ENCODE measurements around the gene KTI12.
"Not testable (repeated sequence)": the region's sequence is repeated elsewhere in the genome, so short reads cannot be mapped to it uniquely, and the experiment has no call there.

KTI12 gene

DNA sequence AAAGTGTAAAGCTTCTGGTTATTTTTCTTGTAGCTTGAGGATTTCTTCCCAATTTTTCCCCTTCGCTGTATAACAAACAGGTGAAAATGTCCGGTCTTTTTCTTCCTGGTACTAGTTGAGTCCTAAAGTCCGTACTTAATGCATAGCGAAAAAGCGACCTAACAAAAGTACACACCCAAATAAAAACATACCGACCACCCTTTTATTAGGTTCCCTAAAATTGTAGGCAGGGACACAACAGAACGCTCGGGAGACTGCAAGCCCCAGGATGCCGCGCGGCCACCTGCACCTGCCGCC lies 22.2 kb upstream of the KTI12 start:
- peaks cover 30% of the 10 kb centered on the region for H3K4me1 ChIP-seq (ENCODE audit: insufficient read depth, low read length)
- peak overlapping the region; percentile 69 for H3K4me3 ChIP-seq (ENCODE audit: low read length)
- peaks cover 32% of the 10 kb centered on the region for H3K36me3 ChIP-seq (ENCODE audit: insufficient read depth, low read length)
- no peaks in the 10 kb centered on the region for H3K9me3 ChIP-seq (ENCODE audit: low read length)
- no peaks in the 10 kb centered on the region for H3K27me3 ChIP-seq (ENCODE audit: insufficient read depth, low read length)
- peak overlapping the region; percentile 65 for H2AFZ ChIP-seq (ENCODE audit: low read depth, low read length)

DNA sequence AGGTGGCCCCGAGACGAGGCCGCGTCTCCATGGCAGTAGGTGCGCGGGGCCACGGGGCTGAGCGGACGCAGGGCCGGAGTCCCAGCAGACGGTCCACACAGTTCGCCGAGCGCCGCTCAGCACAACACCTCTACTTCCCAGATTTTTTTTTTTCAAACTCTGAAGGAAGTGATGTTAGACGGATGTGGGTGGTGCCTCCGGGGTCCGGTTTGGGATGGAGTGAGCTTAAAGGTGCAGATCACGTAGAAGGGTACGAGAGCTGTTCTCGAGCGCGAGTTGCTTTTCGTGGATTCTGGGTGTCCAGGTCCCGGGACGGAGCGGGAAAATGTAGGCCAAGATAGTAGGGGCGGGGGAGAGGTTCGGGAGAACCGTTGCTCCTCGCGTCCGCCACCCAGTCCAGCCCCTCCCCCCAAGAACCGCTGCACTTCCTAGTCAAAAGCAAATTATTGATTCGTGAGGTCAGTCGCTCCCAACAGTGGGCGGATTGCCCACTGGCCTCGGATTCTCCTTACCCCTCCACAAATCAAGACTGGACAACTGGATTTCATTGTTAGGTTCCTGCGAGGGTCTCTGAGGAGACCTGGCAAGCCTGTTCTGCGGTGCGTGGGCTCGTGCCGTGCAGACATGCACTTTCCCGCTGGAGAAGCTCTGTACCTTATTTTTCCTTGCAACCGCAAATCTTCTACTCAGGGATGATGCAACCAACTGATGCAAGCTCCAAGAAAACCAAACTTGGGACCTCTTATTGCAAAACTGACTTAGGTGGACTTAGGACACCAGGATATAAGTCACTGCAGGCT lies 21.7 kb upstream of the KTI12 start, which contains the start of gene TXNDC12:
TXNDC12 (minus strand) TSS at position 126 of the 800 bp plus-strand sequence; CDS start at position 31, 95 bp downstream.
- H2AFZ ChIP-seq (ENCODE audit: low read depth, low read length) = peak within 1 kb of the TSS; percentile 65
- no peaks in the 10 kb centered on the region for H3K9me3 ChIP-seq (ENCODE audit: low read length)
- H3K4me1 ChIP-seq (ENCODE audit: insufficient read depth, low read length) = peaks cover 30% of the 10 kb centered on the region
- peak within 1 kb of the TSS; percentile 69 for H3K4me3 ChIP-seq (ENCODE audit: low read length)
- H3K27me3 ChIP-seq (ENCODE audit: insufficient read depth, low read length) = no peaks in the 10 kb centered on the region
- peaks cover 28% of the 10 kb centered on the region for H3K36me3 ChIP-seq (ENCODE audit: insufficient read depth, low read length)

DNA sequence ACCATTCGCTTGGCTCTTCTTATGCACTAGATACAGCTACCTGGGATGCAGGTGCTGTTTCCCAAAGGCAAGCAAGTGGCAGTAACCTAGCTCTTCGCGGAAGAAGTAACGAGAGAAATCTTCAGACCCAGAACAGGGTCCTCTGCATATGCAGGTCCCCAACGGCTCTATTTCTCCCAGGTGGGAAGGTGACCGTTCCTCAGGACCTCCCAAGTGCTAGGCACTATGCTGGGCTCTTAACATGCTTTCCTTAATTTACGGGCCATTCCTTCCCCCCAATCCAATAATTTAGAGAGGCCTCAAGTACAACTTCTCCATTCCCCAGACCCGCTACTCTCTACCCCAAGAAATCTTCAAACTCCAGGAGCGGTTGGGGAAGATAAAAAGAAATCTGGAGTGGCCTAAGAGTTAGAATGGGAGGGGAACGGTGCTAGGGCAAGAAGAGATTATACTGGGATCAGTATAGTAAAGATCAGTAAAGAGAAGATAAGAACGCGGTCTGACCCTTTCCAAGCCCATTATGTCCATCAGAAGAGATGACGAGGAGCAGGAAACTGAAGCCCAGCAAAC lies 21.0 kb upstream of the KTI12 start:
- H3K27me3 ChIP-seq (ENCODE audit: insufficient read depth, low read length) = no peaks in the 10 kb centered on the region
- H3K4me1 ChIP-seq (ENCODE audit: insufficient read depth, low read length) = peaks cover 30% of the 10 kb centered on the region
- H3K9me3 ChIP-seq (ENCODE audit: low read length) = no peaks in the 10 kb centered on the region
- H3K4me3 ChIP-seq (ENCODE audit: low read length) = peak overlapping the region; percentile 69
- peak overlapping the region; percentile 65 for H2AFZ ChIP-seq (ENCODE audit: low read depth, low read length)
- H3K36me3 ChIP-seq (ENCODE audit: insufficient read depth, low read length) = peaks cover 21% of the 10 kb centered on the region

DNA sequence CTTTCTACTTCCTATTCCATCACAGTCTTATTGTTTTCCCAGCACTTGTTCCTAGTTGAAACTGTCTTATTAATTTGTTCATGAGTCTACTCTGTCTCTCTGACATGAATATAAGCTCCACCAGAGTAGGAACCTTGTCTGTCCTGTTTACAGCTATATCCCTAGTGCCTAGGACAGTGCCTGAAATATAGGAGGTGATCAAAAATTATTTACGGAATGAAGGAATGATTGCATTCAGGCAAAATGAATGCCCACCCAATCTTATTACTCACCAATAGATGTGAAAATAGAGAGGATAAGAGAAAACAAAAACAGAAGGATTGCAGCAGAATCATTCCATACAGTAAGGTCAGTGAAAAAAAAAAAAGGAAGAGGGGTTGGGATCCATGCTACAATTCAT lies 20.3 kb upstream of the KTI12 start:
- H3K4me3 ChIP-seq (ENCODE audit: low read length) = peak overlapping the region; percentile 69
- peaks cover 24% of the 10 kb centered on the region for H3K4me1 ChIP-seq (ENCODE audit: insufficient read depth, low read length)
- H3K9me3 ChIP-seq (ENCODE audit: low read length) = no peaks in the 10 kb centered on the region
- no peaks in the 10 kb centered on the region for H3K27me3 ChIP-seq (ENCODE audit: insufficient read depth, low read length)
- no peak overlapping the region for H2AFZ ChIP-seq (ENCODE audit: low read depth, low read length)
- H3K36me3 ChIP-seq (ENCODE audit: insufficient read depth, low read length) = peaks cover 18% of the 10 kb centered on the region

DNA sequence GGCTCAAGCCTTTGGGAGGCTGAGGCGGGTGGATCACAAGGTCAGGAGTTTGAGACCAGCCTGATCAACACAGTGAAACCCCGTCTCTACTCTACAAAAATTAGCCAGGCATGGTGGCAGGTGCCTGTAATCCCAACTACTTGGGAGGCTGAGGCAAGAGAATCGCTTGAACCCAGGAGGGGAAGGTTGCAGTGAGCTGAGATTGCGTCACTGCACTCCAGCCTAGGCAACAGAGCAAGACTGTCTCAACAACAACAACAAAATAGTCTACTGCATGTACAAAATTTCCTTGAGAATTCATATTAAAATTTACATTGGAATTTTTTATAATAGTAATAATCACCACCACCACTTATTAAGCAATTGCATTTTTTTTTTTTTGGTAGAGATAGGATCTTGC lies 15.7 kb upstream of the KTI12 start:
- H3K4me1 ChIP-seq (ENCODE audit: insufficient read depth, low read length); H3K4me3 ChIP-seq (ENCODE audit: low read length); H3K27me3 ChIP-seq (ENCODE audit: insufficient read depth, low read length); H2AFZ ChIP-seq (ENCODE audit: low read depth, low read length); H3K9me3 ChIP-seq (ENCODE audit: low read length): not testable (repeated sequence)
- H3K36me3 ChIP-seq (ENCODE audit: insufficient read depth, low read length) = peaks cover 18% of the 10 kb centered on the region

DNA sequence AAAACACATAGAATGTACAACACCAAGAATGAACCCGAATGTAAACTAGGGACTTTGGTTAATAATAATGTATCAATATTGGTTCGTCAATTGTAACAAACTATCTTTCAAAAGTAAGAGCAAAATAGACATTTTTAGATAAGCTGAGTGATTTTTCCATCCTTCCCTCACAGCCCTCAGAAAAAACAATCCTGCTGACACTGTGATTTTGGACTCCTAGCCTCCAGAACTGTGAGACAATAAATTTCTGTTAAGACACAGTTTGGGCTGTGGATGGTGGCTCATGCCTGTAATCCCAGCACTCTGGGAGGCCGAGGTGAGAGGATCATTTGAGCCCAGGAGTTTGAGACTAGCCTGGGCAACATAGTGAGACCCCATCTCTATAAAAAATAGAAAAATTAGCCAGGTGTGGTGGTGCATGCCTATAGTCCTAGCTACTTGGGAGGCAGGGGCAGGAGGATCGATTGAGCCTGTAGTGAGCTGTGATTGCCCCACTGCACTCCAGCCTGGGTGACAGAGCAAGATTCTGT lies 12.1 kb upstream of the KTI12 start:
- peaks cover 12% of the 10 kb centered on the region for H3K36me3 ChIP-seq (ENCODE audit: insufficient read depth, low read length)
- H3K4me1 ChIP-seq (ENCODE audit: insufficient read depth, low read length); H3K27me3 ChIP-seq (ENCODE audit: insufficient read depth, low read length); H3K4me3 ChIP-seq (ENCODE audit: low read length); H2AFZ ChIP-seq (ENCODE audit: low read depth, low read length); H3K9me3 ChIP-seq (ENCODE audit: low read length): not testable (repeated sequence)

DNA sequence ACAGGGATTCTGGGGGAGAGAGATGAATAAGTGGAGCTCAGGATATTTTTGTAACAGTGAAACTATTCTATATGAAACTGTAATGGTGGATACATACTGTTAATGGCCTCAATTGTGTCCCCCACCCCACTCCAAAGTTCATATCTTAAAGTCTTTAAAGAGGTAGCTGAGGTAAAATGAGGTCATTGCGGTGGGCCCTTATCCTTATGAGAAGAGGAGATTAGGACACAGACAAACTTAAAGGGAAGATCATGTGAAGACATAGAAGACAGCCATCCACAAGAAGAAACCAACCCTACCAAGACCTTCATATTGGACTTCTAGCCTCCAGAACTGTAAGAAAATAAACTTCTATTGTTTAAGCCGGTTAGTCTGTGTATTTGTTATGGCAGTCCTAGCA lies 11.6 kb upstream of the KTI12 start:
- H3K9me3 ChIP-seq (ENCODE audit: low read length) = no peaks in the 10 kb centered on the region
- no peaks in the 10 kb centered on the region for H3K4me1 ChIP-seq (ENCODE audit: insufficient read depth, low read length)
- no peak overlapping the region for H2AFZ ChIP-seq (ENCODE audit: low read depth, low read length)
- peaks cover 15% of the 10 kb centered on the region for H3K36me3 ChIP-seq (ENCODE audit: insufficient read depth, low read length)
- no peak overlapping the region for H3K4me3 ChIP-seq (ENCODE audit: low read length)
- no peaks in the 10 kb centered on the region for H3K27me3 ChIP-seq (ENCODE audit: insufficient read depth, low read length)

DNA sequence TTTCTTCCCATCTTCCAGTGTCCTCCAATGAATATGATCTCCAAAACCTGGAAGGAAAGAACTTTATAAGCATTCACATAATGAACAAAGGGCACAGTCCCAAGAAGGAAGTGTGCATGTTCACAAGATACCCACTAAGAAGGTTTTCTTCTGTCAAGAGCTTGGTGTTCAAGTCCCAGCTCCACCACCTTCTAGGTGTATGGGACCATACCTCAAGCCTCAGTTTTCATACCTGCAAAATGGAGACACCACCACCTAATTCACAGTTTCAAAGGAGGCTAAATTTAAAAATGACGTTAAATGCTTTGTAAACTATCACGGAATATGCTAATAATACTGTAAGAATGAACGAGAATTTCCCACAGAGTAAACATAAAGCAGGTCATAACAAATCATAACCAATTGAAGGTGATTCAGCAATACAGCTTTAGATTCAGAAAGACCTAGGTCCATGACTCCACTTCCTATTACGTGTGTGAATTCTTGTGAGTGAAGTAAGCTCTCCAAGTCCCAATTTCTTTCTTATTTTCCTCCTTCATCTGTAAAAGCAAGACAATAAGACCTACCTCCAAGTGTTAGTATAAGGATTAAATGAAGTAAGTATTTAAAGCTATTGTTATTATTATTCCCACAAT lies 8.1 kb upstream of the KTI12 start:
- H2AFZ ChIP-seq (ENCODE audit: low read depth, low read length) = no peak overlapping the region
- no peaks in the 10 kb centered on the region for H3K4me1 ChIP-seq (ENCODE audit: insufficient read depth, low read length)
- H3K36me3 ChIP-seq (ENCODE audit: insufficient read depth, low read length) = peaks cover 33% of the 10 kb centered on the region
- no peaks in the 10 kb centered on the region for H3K27me3 ChIP-seq (ENCODE audit: insufficient read depth, low read length)
- H3K4me3 ChIP-seq (ENCODE audit: low read length) = no peak overlapping the region
- H3K9me3 ChIP-seq (ENCODE audit: low read length) = no peaks in the 10 kb centered on the region

DNA sequence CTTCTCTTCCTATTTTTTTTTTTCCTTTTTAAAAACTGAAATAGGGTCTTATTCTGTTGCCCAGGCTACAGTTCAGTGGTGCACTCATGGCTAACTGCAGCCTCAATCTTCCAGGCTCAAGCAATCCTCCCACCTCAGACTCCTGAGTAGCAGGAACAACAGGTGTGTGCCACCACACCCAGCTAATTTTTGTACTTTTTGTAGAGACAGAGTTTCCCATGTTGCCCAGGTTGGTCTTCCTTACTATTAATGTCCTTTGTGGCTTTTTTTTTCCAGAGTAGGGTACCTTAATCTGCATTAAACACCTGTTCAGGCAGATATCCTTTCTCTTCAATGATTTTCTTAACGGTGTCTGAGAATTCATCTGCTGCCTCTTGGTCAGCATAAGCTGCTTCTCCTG lies 4.3 kb upstream of the KTI12 start:
- Histone ChIP-seq H3K4me1 (ENCODE audit: insufficient read depth, low read length) (peaks cover 4% of the 10 kb centered on the region), H3K36me3 (ENCODE audit: insufficient read depth, low read length) (peaks cover 46% of the 10 kb centered on the region), H3K27me3 (ENCODE audit: insufficient read depth, low read length) (no peaks in the 10 kb centered on the region), H2AFZ (ENCODE audit: low read depth, low read length) (no peak overlapping the region), H3K4me3 (ENCODE audit: low read length) (no peak overlapping the region), H3K9me3 (ENCODE audit: low read length) (no peaks in the 10 kb centered on the region)

DNA sequence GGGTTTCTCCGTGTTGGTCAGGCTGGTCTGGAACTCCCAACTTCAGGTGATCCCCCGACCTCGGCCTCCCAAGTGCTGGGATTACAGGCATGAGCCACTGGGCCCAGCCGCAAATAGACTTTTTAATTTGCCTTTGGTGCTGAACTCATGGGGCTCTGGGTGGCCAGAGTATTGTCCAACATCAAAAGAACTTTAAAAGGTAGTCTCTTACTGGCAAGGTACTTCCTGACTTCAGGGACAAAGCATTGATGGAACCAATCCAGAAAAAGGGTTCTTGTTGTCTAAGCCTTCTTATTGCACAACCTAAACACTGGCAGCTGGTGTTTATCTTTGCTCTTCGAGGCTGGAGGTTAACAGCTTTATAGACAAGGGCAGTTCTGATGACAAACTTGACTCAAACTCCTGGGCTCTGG lies 3.8 kb upstream of the KTI12 start:
- Histone ChIP-seq H3K36me3 (ENCODE audit: insufficient read depth, low read length) (peaks cover 49% of the 10 kb centered on the region), H2AFZ (ENCODE audit: low read depth, low read length) (no peak overlapping the region), H3K27me3 (ENCODE audit: insufficient read depth, low read length) (no peaks in the 10 kb centered on the region), H3K4me1 (ENCODE audit: insufficient read depth, low read length) (peaks cover 9% of the 10 kb centered on the region), H3K4me3 (ENCODE audit: low read length) (no peak overlapping the region), H3K9me3 (ENCODE audit: low read length) (no peaks in the 10 kb centered on the region)

DNA sequence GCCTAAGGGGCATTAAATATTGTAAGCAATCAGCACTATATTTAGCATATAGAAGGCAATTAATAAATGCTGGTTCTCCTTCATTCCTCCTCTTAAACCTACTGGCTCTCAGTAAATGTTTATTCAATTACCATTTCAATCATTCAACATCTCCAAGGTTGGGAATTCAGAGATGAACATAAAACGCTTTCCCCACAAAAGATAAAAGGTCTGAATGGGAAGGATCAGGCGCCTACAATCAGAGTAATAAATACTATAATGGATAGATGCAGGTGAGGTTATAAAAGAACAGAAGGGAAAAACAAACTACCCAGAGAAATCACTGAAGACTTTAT lies 407 bp upstream of the KTI12 start:
- peak overlapping the region; percentile 49 for H2AFZ ChIP-seq (ENCODE audit: low read depth, low read length)
- H3K9me3 ChIP-seq (ENCODE audit: low read length) = no peaks in the 10 kb centered on the region
- peaks cover 12% of the 10 kb centered on the region for H3K4me1 ChIP-seq (ENCODE audit: insufficient read depth, low read length)
- no peaks in the 10 kb centered on the region for H3K27me3 ChIP-seq (ENCODE audit: insufficient read depth, low read length)
- H3K4me3 ChIP-seq (ENCODE audit: low read length) = peak overlapping the region; percentile 76
- peaks cover 35% of the 10 kb centered on the region for H3K36me3 ChIP-seq (ENCODE audit: insufficient read depth, low read length)

DNA sequence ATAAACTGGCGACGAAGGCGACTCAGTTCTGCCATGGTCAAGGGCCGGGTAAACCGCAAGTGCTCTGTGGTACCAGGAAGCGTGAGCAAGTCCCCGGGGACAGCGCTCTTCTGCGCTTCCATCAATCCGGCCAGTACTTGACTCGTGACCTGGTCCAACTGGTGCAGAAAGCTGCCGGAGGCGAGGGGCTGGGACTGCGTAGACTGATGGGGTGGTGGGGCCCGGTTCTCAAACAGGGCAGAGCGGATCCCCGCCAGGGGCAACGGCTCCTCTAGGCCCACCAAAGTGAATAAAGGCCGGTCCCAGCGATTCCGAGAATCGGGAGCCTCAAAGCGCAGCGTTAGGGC lies 852 bp downstream of the KTI12 start:
- H3K36me3 ChIP-seq (ENCODE audit: insufficient read depth, low read length) = peaks cover 29% of the 10 kb centered on the region
- peak overlapping the region; percentile 76 for H3K4me3 ChIP-seq (ENCODE audit: low read length)
- H2AFZ ChIP-seq (ENCODE audit: low read depth, low read length) = no peak overlapping the region
- H3K27me3 ChIP-seq (ENCODE audit: insufficient read depth, low read length) = no peaks in the 10 kb centered on the region
- H3K4me1 ChIP-seq (ENCODE audit: insufficient read depth, low read length) = peaks cover 12% of the 10 kb centered on the region
- H3K9me3 ChIP-seq (ENCODE audit: low read length) = no peaks in the 10 kb centered on the region

DNA sequence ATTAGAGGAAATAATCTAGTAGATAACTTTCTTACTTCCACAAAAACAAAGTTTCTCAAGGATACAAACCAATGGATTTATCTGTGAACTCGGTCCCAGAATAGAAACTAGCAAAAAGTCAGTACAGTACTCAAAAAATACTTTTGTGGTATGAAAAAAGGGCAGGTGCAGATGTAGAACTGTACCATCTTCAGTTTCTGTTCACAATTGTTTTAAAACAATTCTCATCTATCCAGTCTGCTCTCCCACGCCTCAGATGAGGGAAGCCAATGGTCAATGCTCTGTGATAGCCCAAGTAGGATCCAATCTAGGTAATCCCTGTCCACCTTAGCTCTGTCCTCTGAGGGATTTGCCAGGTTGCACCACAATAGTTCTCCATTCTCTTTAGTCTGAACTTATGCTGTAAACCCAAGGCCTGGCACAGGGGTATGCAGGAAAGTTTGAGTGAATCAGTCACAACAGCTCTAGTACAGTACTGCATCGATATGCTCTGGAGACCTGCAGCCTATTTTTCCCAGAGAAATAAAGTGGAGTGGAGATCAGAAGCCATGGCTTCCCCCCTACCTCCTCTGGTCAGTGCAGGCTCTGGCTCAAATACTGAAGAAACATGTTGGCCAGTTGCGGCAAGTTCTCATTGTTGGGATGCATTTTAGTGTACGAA lies 1.4 kb downstream of the KTI12 start:
- H3K9me3 ChIP-seq (ENCODE audit: low read length) = no peaks in the 10 kb centered on the region
- peaks cover 24% of the 10 kb centered on the region for H3K36me3 ChIP-seq (ENCODE audit: insufficient read depth, low read length)
- peak overlapping the region; percentile 76 for H3K4me3 ChIP-seq (ENCODE audit: low read length)
- H3K4me1 ChIP-seq (ENCODE audit: insufficient read depth, low read length) = peaks cover 12% of the 10 kb centered on the region
- no peak overlapping the region for H2AFZ ChIP-seq (ENCODE audit: low read depth, low read length)
- no peaks in the 10 kb centered on the region for H3K27me3 ChIP-seq (ENCODE audit: insufficient read depth, low read length)

Measured in neuron (in vitro differentiated cells).